Measurements from ENCODE around the gene RGS1. TPM values are rescaled to one million over a fixed set of nuclear protein-coding genes. Genes with fewer than 3 reads are reported as not detected.

RGS1 gene
- polyA plus RNA-seq, 1 of the 3 experiments (the other 2 are of a cell fraction), result 0.12 TPM

DNA sequence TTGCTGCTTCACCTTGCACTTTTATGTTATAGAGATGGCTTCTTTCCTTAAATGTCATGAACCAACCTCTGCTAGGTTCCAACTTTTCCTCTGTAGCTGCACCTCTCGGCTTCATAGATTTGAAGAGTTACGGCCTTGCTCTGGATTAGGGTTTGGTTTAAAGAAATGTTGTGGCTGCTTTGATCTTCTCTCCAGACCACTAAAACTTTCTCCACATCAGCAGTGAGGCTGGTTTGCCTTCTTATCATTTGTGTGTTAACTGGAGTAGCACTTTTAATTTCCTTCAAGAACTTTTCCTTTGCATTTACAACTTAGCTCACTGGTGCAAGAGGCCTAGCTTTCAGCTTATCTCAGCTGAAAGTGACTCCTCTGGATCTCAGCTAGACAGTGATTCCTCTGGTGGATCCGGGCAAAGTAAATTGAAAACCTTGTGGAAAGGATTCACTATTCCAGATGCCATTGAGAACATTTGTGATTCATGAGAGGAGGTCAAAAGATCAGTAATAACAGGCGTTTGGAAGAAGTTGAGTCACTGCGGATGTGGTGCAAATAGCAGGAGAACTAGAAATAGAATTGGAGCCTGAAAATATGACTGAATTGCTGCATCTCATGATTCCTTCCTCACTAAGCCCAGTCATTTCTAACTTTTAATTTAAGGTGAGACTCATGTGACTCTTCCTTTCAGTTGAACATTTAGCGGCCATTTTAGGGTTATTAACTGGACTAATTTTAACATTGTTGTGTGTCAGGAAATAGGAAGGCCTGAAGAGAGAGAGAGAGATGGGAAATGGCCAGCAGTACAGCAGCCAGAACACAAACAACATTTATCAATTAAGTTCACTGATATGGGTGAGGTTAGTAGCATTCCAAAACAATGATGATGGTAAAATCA lies 16.2 kb upstream of the RGS1 start (continued):
- TF ChIP-seq RCOR1 (IDR thresholded peaks at IDR 0.05; ENCODE audit: low read length) (no peak), RAD21 (IDR thresholded peaks at IDR 0.05; ENCODE audit: low read length) (no peak), RXRA (IDR thresholded peaks at IDR 0.05; ENCODE audit: borderline replicate concordance, low read depth) (peak; percentile 94), YY1 (IDR thresholded peaks at IDR 0.05; ENCODE audit: low read depth) (peak; percentile 81), TAF1 (IDR thresholded peaks at IDR 0.05; ENCODE audit: borderline replicate concordance, low read depth, low read length) (0 out of 2 replicates have a peak, but pooled peaks have one; percentile 38), SMC3 (IDR thresholded peaks at IDR 0.05; ENCODE audit: low read depth, low read length) (no peak), RFX5 (IDR thresholded peaks at IDR 0.05; ENCODE audit: low read length) (no peak)
- TF ChIP-seq, protein P1, sequence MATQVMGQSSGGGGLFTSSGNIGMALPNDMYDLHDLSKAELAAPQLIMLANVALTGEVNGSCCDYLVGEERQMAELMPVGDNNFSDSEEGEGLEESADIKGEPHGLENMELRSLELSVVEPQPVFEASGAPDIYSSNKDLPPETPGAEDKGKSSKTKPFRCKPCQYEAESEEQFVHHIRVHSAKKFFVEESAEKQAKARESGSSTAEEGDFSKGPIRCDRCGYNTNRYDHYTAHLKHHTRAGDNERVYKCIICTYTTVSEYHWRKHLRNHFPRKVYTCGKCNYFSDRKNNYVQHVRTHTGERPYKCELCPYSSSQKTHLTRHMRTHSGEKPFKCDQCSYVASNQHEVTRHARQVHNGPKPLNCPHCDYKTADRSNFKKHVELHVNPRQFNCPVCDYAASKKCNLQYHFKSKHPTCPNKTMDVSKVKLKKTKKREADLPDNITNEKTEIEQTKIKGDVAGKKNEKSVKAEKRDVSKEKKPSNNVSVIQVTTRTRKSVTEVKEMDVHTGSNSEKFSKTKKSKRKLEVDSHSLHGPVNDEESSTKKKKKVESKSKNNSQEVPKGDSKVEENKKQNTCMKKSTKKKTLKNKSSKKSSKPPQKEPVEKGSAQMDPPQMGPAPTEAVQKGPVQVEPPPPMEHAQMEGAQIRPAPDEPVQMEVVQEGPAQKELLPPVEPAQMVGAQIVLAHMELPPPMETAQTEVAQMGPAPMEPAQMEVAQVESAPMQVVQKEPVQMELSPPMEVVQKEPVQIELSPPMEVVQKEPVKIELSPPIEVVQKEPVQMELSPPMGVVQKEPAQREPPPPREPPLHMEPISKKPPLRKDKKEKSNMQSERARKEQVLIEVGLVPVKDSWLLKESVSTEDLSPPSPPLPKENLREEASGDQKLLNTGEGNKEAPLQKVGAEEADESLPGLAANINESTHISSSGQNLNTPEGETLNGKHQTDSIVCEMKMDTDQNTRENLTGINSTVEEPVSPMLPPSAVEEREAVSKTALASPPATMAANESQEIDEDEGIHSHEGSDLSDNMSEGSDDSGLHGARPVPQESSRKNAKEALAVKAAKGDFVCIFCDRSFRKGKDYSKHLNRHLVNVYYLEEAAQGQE (IDR thresholded peaks at IDR 0.05; ENCODE audit: low read depth, low read length), result no peak

DNA sequence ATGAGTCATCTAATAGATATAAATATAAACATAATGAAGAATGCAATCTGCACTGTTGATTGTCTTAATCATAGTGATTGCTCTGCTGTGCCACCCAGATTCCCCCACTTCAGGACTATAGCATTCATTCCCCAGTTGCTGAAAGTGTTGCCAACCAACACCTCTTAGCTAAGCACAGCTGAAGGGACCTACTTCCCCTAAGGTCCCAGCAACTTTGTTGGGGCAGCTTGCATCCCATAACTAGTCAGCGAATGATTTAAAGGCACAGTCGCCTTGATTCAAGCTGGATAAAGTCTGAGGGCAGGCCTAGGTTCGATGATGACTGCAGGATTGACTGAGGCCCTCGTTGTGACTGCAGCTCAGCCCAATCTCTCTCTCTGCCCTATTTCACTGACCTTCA lies 14.3 kb upstream of the RGS1 start:
- Histone ChIP-seq H3K4me2 (no peak overlapping the region), H3K27me3 (ENCODE audit: insufficient read depth) (no peaks in the 10 kb centered on the region), H3K9me3 (no peaks in the 10 kb centered on the region), H3K27ac (ENCODE audit: low read depth in 2 of 2, low read length in 1 of 2) (peak overlapping the region; percentile 66 to 99), H3K4me1 (ENCODE audit: control insufficient read depth in 1 of 2, insufficient read depth in 2 of 2, low read depth in 1 of 2, low read length in 1 of 2) (peaks cover 4 to 26% of the 10 kb centered on the region in 2 experiments), H3K9ac (no peak overlapping the region), H3K79me2 (ENCODE audit: insufficient read depth) (no peaks in the 10 kb centered on the region), H3K9me2 (no peaks in the 10 kb centered on the region), H3F3A (replicated peaks; ENCODE audit: insufficient read depth) (peaks cover 49% of the 10 kb centered on the region), H2AFZ (ENCODE audit: low read depth) (no peak overlapping the region), H3K36me3 (replicated peaks in 1 of 2; ENCODE audit: control insufficient read depth in 1 of 2, insufficient read depth in 2 of 2, low read length in 1 of 2) (no peaks in the 10 kb centered on the region), H4K20me1 (ENCODE audit: insufficient read depth) (no peaks in the 10 kb centered on the region), H3K4me3 (ENCODE audit: low read depth in 2 of 2, low read length in 1 of 2) (no peak overlapping the region)
- DNase-seq, result no peak
- 72% methylated on average over 4 of the region's 4 CpGs for WGBS (ENCODE audit: low lambda C conversion rate)
- POLR2A ChIA-PET, result no interaction called here
- TF ChIP-seq, protein P2, sequence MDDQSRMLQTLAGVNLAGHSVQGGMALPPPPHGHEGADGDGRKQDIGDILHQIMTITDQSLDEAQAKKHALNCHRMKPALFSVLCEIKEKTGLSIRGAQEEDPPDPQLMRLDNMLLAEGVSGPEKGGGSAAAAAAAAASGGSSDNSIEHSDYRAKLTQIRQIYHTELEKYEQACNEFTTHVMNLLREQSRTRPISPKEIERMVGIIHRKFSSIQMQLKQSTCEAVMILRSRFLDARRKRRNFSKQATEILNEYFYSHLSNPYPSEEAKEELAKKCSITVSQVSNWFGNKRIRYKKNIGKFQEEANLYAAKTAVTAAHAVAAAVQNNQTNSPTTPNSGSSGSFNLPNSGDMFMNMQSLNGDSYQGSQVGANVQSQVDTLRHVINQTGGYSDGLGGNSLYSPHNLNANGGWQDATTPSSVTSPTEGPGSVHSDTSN (IDR thresholded peaks at IDR 0.05), result no peak
- TF ChIP-seq YY1 (IDR thresholded peaks at IDR 0.05; ENCODE audit: low read depth), result no peak
- no peak for TF ChIP-seq POLR2AphosphoS5 (IDR thresholded peaks at IDR 0.05; ENCODE audit: low read depth, low read length)
- TF ChIP-seq RXRA (IDR thresholded peaks at IDR 0.05; ENCODE audit: borderline replicate concordance, low read depth), result no peak
- no peak for TF ChIP-seq TCF12 (IDR thresholded peaks at IDR 0.05)
- TF ChIP-seq, protein P1 (IDR thresholded peaks at IDR 0.05; ENCODE audit: low read depth, low read length), result no peak
- TF ChIP-seq NFIC (IDR thresholded peaks at IDR 0.05; ENCODE audit: borderline replicate concordance), result no peak
- CTCF ChIA-PET, result no interaction called here

Measured in SK-N-SH (cell line).